Measurements from ENCODE around the gene GLIS1.

- no peak for TF ChIP-seq CTCF (IDR thresholded peaks at IDR 0.05; ENCODE audit: low read depth, low read length, poor library complexity, severe bottlenecking)
- TF ChIP-seq EZH2phosphoT487 (IDR thresholded peaks at IDR 0.05; ENCODE audit: borderline replicate concordance, low read length) = no peak
These were observed 196.4 kb downstream of the GLIS1 start for GRCh38 chr1:53542551-53542950.

Measured in DOHH2 (cell line).